Measurements from ENCODE around the gene GRM7. TPM values are rescaled to one million over a fixed set of nuclear protein-coding genes. Genes with fewer than 3 reads are reported as not detected.

Gene GRM7
- total RNA-seq, 1 experiment from 2014 or later, result 0.28 TPM

DNA sequence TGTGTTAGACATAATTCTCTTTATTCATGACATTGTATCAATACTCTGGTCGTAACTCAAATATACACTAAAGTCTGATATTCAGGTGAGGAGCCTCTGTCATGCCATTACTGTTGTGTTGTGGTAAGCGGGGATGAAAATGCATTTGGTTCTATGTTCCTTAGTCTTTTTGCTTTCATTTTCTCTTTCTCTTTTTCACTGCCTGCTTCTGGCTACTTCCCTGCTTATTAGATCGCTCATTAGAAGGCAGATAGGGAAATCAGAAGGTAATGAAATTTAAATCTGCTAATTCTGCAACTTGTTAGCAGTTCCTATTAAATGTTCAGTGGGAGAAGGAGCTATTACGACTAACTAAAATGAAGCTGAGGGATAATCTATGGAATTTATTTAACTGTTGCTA is 345.0 kb downstream of the GRM7 start:
- H3K4me1 ChIP-seq (ENCODE audit: insufficient read depth, low read length), result no peaks in the 10 kb centered on the region
- H2BK120ac ChIP-seq (ENCODE audit: low read depth, low read length, poor library complexity, severe bottlenecking), result no peak overlapping the region
- no peak overlapping the region for H4K5ac ChIP-seq (ENCODE audit: insufficient read length, low read depth, low read length)
- H3K27ac ChIP-seq (ENCODE audit: insufficient read length, low read depth, low read length), result no peak overlapping the region
- no peak overlapping the region for H3T11ph ChIP-seq (ENCODE audit: low read length)
- H2AFZ ChIP-seq (ENCODE audit: low read length), result no peak overlapping the region
- no peaks in the 10 kb centered on the region for H4K20me1 ChIP-seq (ENCODE audit: control insufficient read depth, insufficient read depth, insufficient read length)
- no peak overlapping the region for H4K91ac ChIP-seq (ENCODE audit: insufficient read length, low read depth, low read length)
- H4K8ac ChIP-seq (replicated peaks; ENCODE audit: insufficient read length, low read depth, low read length), result no peak overlapping the region
- H3K23ac ChIP-seq (ENCODE audit: insufficient read length, low read depth, low read length), result no peak overlapping the region
- H3K27me3 ChIP-seq (ENCODE audit: insufficient read depth, low read length), result no peaks in the 10 kb centered on the region
- H2BK5ac ChIP-seq (ENCODE audit: insufficient read length, low read length), result no peak overlapping the region
- no peak overlapping the region for H3K9ac ChIP-seq (ENCODE audit: extremely low read depth, insufficient read length, low read length)
- H3K36me3 Mint-ChIP-seq (ENCODE audit: insufficient read depth in 1 of 3, low read depth in 3 of 3), result no peaks in the 10 kb centered on the region
- no peak overlapping the region for H3K4me2 ChIP-seq (ENCODE audit: insufficient read depth, insufficient read length, low read length)
- no peak overlapping the region for H2AK5ac ChIP-seq (ENCODE audit: insufficient read length, low read length)
- no peaks in the 10 kb centered on the region for H3K23me2 ChIP-seq (ENCODE audit: insufficient read length, low read depth, low read length, poor library complexity, severe bottlenecking)
- H3K9me3 Mint-ChIP-seq, result no peaks in the 10 kb centered on the region
- no peaks in the 10 kb centered on the region for H3K9me3 ChIP-seq (ENCODE audit: control insufficient read depth, low read depth, low read length)
- H2BK12ac ChIP-seq (ENCODE audit: insufficient read length, low read depth, low read length), result no peak overlapping the region
- H3K27ac Mint-ChIP-seq, result no peak overlapping the region
- H3K4me1 Mint-ChIP-seq, result peaks cover 10 to 11% of the 10 kb centered on the region in 2 experiments
- H3K79me1 ChIP-seq (ENCODE audit: insufficient read depth, low read depth, low read length, poor library complexity, severe bottlenecking), result no peaks in the 10 kb centered on the region
- H3K18ac ChIP-seq (ENCODE audit: insufficient read length, low read depth, low read length), result no peak overlapping the region
- no peak overlapping the region for H3K4me3 Mint-ChIP-seq
- no CpG with 5 or more reads among the region's 4 CpGs for WGBS (ENCODE audit: extremely low coverage, insufficient read length, low lambda C conversion rate)
- H3K27me3 Mint-ChIP-seq (ENCODE audit: low read depth), result no peaks in the 10 kb centered on the region
- no peak for DNase-seq
- H2BK15ac ChIP-seq (ENCODE audit: low read depth, low read length), result no peak overlapping the region
- TF ChIP-seq, protein P1, sequence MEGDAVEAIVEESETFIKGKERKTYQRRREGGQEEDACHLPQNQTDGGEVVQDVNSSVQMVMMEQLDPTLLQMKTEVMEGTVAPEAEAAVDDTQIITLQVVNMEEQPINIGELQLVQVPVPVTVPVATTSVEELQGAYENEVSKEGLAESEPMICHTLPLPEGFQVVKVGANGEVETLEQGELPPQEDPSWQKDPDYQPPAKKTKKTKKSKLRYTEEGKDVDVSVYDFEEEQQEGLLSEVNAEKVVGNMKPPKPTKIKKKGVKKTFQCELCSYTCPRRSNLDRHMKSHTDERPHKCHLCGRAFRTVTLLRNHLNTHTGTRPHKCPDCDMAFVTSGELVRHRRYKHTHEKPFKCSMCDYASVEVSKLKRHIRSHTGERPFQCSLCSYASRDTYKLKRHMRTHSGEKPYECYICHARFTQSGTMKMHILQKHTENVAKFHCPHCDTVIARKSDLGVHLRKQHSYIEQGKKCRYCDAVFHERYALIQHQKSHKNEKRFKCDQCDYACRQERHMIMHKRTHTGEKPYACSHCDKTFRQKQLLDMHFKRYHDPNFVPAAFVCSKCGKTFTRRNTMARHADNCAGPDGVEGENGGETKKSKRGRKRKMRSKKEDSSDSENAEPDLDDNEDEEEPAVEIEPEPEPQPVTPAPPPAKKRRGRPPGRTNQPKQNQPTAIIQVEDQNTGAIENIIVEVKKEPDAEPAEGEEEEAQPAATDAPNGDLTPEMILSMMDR (conservative IDR thresholded peaks at IDR 0.05), result no peak
- no peak overlapping the region for H3K56ac ChIP-seq (ENCODE audit: insufficient read length, low read depth, low read length)
- no peak overlapping the region for H2BK20ac ChIP-seq (ENCODE audit: low read depth, low read length, poor library complexity, severe bottlenecking)
- no peak overlapping the region for H3K4ac ChIP-seq (ENCODE audit: low read depth, low read length)
- H3K14ac ChIP-seq (ENCODE audit: insufficient read depth, low read length), result no peak overlapping the region
- H3K79me2 ChIP-seq (ENCODE audit: insufficient read depth, low read length), result no peaks in the 10 kb centered on the region
